Measurements from ENCODE around the gene MGAT4C. TPM values are rescaled to one million over a fixed set of nuclear protein-coding genes. Genes with fewer than 3 reads are reported as not detected.
"Not testable (repeated sequence)": the region's sequence is repeated elsewhere in the genome, so short reads cannot be mapped to it uniquely, and the experiment has no call there.

Gene MGAT4C
- 0.14 and 0.38 TPM in 2 replicates for polyA plus RNA-seq (2014; cell fraction: cytosol; rRNA removed)
- polyA plus RNA-seq (2014; cell fraction: nucleus; rRNA removed), result 0.26 and 0.66 TPM in 2 replicates

DNA sequence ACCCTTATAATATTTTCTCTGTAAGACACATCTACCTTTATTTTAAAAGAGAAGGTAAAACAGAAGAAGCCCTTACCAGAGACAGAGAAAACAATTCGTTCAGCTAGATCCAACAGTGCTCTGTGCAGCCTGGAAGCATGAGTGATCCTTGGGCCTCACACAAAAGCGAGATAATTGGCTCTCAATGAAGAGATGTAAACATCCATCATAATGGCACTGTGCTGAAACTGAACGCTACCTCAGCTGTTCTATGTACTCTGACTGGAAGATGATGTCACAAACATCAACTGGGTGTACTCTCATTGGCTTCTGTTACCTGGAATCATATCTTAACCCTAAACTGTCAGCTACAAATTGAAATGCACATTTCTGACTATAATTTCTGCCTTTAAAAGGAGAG is at the start of gene MGAT4C:
Gene MGAT4C (minus strand): TSS at position 229 of the 400 bp plus-strand sequence.
- peak; percentile 82 for DNase-seq (ENCODE audit: low spot score)

DNA sequence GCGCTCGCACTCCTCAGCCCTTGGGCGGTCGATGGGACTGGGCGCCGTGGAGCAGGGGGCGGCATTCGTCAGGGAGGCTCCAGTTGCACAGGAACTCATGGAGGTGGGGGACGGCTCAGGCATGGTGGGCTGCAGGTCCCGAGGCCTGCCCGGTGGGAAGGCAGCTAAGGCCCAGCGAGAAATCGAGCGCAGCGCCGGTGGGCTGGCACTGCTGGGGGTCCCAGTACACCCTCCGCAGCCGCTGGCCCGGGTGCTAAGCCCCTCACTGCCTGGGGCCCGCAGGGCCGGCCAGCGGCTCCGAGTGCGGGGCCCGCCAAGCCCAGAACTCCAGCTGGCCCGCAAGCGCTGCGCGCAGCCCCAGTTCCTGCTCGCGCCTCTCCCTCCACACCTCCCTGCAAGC is 40.2 kb upstream of the MGAT4C start:
- not testable (repeated sequence) for DNase-seq (ENCODE audit: low spot score)

DNA sequence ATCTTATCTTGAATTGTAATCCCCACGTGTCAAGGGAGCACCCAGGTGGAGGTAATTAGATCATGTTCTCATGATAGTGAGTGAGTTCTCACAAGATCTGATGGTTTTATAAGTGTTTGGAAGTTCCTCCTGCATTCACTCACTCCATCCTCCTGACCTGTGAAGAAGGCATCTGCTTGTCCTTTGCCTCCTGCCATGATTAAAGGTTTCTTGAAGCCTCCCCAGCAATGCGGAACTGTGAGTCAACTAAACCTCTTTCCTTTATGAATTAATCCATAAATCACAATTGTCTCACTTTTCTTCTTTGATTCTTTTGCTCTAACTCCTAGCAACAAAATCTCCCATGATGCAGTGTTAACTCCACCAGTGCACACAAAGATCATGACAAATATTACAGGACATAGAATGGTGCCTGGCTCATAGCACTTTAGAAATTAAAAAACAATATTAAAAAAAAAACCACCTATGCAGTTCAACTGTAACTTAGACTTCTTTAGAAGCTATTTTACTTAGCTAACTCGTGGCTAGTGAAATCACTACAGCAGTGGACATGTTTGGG is 37.6 kb upstream of the MGAT4C start:
- DNase-seq (ENCODE audit: low spot score), result peak; percentile 11

DNA sequence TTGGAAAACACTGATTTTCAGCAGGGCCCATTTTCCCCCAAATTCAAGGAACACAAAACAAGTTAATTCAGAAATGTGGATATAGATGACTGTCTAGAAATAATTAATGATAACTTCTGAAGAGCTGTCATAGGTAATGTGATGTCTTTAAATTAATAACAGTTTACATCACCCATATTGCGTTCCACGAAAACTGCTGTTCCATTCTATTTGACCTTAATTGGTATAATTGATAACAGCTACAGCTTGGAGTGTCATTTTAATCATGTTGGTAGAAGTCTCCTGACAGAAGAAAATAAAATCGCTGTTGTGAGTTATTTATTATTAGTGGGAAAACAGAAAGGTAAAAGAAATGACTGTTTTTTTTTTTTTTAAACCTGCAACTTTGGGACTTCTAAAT is 36.3 kb upstream of the MGAT4C start:
- DNase-seq (ENCODE audit: low spot score), result no peak

DNA sequence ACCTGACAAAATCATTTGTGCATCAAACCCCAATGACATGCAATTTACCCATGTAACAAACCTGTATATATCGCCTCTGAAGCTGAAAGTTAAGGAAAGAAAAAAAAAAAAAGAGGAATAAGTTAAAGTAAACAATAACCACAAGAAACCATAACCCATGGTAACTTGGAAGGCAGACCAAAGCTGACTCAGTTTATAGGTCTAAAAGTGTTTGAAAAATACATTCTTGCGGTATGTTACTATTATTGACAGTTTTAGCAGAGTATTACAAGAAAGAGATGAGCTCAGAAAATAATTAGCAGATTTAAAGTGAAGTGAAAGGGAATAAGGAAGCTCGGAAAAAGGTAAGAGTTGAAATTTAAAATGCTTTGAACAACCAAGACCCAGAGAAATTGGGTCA is 34.4 kb upstream of the MGAT4C start:
- DNase-seq (ENCODE audit: low spot score), result no peak

DNA sequence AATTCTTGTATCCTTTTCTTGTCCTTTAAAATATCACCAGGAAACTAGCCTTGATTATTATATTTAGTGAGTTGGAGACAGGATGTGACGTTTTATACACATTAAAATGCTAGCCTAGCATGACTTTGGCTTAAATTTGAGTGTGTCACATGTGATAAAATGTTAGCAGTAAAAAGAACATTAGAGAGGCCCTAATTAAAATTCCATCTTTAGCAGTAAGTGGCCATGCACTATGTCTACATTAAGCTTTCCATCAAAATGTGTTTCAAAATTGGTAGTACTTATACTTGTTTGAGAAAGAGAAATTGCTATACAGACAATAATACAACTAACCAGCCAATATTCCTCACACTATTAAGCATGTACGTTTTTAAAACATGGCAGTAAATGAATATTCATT is 29.9 kb upstream of the MGAT4C start:
- DNase-seq (ENCODE audit: low spot score), result no peak

DNA sequence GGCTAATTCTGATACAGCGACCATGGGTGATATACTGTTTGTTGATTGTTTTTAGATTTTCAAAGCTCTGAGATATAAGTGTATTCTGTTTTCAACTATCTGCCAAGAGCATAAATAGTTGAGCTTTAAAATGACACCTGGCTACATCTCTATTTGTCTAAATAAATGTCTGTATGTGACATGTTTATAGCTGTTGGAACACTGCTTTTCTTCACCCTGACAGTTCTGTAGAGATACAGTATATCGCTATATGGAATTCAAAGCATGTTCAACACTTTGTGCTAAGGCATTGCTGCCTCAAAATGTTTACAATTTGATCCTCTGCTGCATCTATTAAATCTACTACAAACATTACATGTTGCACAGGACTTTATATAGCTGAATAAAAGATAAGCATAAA is 27.4 kb upstream of the MGAT4C start:
- DNase-seq (ENCODE audit: low spot score), result peak; percentile 43

DNA sequence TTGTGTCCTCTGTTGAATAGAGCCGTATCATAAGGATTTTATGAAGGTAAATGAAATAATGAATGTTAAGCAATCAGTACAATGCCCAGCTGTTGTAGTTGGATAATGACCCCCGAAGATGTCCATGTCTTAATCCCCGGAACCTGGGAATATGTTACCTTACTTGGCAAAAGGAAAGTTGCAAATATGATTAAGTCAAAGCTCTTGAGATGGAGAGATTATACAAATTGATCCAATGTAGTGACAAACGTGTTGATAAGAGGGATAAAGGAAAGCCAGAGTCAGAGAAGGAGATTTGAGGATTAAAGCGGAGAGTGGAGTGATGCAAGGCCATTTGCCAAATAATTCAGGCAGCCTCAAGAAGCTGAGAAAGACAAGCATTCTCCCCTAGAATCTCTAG is 19.2 kb upstream of the MGAT4C start:
- DNase-seq (ENCODE audit: low spot score), result peak; percentile 67

DNA sequence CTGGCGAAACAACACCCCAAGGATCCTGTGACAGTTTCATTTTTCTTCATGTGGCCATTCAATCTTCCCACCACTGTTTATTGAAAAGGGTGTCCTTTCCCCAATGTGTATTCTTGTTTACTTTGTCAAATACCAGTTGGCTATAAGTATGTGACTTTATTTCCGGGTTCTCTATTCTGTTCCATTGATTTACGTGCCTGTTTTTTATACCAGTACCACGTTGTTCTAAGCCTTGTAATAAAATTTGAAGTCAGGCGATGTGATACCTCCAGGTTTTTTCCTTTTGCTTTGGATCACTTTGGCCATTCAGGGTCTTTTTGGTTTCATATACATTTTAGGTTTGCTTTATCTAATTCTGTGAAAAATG is 9.1 kb upstream of the MGAT4C start:
- DNase-seq (ENCODE audit: low spot score), result no peak

DNA sequence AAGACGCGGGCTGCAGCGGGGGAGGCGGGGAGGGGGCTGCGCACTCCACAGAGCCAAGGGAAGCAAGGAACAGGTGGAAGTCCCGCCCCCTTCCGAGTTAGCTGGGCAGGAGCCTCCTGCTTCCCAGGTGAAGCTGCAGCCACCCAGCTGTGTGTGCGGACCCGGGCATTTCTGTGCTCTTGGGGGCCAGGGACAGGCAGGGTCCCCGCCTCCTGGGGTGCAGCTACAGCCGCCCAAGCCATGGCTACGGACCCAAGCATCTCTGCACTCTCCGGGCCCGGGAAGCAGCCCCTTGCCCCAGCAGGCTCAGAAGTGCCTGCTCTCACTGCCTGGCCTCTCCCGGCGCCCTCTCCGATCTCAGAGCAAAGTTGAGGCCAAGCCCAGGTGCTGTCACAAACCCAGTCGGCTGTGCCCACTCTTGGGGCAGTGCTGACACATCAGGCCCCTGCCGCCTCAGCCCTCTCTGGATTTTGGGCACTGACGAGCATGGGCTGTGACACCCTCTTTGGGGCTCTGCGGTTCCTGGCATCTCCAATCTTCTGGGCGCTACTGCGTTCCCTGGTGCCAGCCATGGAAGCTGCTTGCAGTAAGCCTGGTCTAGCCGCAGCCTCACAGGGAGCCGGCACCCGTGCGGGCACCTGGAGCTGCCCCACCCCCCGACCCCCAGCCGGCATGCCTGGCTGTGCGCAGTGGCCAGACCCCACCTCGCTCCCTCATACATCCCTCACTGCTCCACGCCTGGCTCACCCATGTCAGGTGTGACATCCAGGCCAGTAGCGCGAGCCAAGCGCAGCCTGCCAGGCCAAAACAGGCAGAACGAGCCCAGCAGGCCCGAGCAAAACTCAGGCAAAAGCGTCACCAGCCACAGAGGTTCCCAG is 8.5 kb upstream of the MGAT4C start:
- no peak for DNase-seq (ENCODE audit: low spot score)

DNA sequence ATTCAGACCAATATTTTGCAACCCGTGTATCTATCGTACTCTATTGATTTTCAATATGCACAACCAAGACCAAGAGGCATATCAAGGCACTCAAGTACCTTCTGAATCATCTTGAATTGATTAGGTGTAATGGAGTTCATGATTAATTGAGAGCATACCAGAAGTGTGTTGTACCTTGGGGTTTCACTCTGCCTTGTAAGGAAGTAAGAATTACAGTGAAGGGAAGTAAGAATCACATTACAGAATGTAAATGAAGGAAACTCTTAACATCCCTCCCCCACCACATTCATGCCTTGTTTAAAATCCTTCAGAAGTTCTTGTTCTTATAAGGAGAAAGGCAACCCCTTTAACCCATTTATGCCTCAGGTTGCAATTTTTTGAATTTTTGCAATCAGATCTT is 5.4 kb upstream of the MGAT4C start:
- no peak for DNase-seq (ENCODE audit: low spot score)

DNA sequence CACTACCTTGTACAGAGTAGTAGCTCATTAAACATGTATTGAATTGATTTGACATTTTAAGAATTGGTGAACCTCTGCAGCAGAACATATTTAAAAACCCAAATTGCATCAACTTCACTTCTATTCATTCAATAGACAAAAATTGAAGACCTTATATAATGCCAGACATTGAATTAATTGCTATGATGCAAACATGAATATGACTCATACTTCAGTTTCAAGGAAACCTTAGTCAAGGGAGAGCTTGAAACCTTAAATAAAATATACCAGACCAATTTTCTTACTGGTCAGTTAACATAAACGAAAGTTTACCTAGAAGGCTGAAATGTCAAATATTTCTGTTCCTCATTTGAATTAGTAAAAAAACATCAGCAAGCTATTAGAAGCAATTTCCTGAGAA is 5.0 kb upstream of the MGAT4C start:
- DNase-seq (ENCODE audit: low spot score), result no peak

DNA sequence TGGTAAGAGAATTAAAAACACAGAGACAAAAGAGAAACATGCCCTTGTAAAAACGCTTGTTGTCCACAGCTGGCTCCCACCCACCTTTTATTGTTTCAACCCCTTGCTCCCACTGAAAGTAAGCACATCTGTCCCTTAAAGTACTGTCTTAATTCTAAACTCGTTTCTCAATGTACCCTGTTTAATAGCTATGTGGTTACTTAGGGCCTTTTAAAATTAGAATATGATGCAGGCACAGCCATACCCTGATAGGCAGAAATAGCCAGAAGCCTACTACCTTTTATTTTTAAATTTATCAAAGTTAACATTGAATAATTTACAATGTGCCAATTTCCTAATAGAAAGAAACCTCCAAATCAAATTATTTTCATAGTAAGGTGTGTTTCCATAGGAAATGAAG is 4.0 kb upstream of the MGAT4C start:
- no peak for DNase-seq (ENCODE audit: low spot score)

DNA sequence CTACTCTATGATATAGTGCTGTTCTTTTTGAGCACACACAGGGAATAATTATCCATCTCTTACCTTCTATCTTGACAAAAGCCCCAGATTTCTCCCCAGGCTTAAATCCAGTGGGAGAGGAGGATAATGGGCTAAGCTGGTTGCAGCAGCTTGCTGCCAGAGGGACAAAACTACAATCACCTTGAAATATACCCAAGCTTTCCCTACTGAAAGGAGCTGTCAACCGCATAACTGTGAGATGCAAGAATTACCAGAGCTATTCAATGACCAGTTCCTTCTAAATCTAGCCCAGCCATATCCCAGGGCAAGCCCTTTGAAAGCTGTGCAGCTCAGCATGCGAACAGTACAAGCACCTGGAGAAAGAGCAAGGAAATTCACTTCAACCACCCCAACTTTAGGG is 943 bp upstream of the MGAT4C start:
- DNase-seq (ENCODE audit: low spot score), result no peak

DNA sequence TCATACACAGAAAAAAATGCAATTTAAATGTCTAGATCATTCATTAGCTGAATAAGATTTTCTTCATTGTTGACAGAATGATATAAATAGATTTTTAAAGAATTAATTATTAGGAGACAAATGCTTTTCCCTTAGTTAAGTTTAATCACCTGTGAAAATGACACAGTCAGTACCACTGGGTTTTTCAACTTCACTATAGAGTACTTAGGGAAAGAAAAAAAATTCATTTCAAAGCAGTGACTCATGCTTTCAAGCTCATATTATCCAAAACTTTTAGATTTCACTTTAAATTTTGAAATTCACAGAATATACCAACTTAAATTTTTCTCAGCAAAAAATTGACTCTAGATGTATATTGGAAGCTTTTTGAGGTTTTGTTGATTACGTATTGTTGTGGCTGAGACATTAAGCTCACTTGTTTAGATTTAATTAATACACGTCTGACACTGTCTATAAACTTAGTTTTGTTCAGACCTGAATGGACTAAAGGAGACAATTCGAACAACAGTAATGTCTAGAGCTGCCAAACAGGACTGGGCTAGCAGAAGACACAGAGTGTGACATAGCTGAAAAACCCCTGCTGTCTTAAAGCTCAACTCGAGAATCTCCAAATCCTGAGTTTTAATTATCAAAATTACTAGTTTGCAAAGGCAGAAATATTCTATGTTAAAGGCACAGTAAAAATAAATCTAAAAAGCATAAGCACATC is 1.6 kb downstream of the MGAT4C start:
- DNase-seq (ENCODE audit: low spot score), result no peak

DNA sequence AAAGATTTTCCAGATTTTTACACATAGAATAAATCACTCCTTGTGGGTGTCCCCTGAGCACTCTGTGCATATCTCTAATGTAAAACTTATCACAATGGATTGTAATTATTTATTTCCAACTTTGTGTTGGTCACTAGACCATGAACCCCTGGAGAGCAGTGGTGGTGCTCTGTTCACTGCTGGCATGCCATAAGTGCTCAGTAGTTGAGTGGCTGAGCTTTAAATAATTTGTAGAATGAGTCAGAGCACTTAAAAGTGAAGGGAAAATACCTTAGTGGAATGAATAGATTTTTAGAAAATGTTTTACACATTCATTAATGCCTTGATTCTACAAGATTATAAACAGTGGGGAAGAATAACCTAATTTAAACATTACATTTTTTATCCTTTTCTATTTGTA is 6.3 kb downstream of the MGAT4C start:
- no peak for DNase-seq (ENCODE audit: low spot score)

DNA sequence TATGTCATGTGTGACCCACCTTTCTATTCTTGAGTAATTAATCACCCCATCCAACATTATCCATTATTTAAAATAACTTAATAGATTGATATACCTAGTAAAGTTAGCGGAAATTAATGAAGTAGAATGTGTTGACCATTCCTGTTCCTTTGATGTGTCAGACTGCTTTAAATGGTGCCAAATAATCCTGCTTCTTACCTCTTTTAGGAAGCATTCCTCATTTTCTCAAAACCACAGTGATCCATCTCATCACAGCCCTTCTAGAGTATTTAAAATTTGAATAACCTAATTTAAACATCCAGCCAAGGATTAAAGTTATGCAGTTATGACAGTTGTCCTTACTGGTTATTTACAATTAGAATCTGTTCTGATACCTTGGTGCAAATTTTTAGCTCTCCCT is 6.9 kb downstream of the MGAT4C start:
- DNase-seq (ENCODE audit: low spot score), result no peak

DNA sequence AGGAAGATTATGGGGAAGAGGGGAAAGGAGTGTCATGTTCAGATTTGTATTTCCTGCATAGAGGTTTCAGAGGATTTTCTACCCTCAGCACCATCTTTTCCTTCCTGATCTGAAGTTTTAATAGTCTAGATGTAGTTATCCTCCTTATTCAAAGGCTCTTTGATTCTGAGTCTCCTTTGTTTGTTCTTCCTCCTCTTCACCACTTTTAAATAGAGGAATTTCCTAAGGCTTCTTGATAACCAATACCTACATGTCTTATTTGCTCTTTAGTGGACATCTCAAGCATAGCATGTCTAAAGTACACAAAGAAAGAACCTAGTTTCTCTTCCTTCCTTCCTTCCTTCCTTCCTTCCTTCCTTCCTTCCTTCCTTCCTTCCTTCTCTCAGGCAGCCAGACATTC is 8.3 kb downstream of the MGAT4C start:
- DNase-seq (ENCODE audit: low spot score), result no peak

DNA sequence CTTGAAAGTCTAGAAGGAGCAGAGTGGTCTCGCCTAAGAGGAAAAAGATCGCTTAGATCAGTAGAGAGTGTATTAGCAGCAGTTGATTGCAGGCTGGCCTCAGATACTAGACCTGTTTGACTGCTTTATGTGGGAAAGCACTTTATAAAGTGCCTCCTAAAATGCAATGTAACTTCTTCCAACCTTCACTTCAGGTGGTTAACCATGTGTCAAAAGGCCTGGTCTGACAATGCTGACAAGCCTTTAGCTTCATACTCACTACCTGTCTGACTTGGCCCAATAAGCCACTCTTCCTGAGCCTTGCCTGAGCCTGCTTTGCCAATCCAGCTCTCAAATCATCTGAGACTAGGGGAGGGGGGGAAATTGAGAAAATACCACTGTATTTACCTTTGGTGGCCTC is 14.6 kb downstream of the MGAT4C start:
- DNase-seq (ENCODE audit: low spot score), result no peak

DNA sequence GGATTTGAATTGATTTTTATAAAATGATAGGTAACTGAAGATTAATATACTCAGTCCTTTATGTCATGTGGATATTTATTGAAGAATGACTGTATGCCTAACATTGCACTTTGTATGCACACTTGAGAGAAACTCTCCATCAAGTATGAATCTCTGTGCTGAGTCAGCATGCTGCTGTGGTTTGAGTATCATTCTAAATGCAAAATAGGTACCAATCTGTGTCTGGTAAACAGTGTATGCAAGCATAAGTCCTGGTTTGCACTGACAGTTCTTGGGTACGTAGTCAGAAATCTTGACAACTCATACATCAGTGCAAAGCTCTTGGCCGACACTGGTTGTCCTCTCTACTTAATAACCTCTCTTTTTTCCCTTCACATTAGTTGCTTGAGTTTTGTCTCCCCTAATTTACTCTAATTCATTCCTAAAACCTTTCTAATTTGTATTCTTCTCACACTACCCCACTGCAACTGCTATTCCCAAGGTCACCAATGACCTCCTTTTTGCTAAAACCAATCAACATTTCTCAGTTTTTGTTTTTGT is 21.8 kb downstream of the MGAT4C start:
- DNase-seq (ENCODE audit: low spot score), result no peak

DNA sequence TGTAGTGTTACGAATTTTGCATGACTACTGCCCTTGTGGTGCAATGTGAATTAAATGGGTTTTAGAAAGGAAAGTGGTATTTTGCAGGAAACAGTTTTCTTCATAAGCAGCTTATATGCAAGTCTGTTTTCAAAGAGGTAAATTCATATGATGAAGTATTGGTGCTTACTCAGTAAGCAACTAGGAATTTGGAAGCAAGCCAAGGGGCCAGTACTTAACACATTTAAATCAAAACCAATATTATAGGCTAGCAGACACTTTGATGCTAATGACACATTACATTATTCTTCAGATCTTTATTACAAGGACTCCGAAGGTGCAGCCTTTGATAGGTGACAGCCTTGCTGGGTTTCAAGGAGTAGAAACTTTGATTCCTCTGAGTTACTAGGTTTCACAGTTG is 23.1 kb downstream of the MGAT4C start:
- DNase-seq (ENCODE audit: low spot score), result no peak

DNA sequence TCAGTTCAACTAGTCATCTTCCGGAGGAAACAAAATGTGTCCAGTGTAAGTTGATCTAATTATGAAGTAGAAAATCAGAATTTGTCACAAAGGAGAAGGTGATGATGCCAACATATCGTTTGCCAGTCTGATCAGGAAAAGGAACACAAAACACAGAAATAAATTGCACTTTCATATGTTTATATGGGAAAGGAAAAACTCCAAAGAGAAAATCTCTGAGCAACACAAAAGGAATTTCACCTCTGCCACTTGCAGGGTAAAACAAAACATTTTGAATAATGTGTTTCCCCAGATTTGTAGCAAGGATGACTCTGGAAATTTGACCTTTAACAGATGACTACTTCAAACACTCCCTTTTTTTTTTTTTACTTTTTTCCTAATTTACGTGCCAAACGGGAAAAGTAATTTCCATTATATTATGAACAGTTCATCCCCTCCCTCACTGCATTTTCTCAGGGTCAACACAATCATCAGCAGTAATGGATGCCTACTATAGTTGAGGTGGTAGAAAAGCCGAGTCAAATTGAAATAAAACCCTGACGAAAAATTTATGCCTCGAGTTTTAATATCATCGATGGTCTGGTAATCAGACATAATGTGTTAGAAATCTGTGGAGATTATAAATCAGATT is 25.6 kb downstream of the MGAT4C start:
- no peak for DNase-seq (ENCODE audit: low spot score)

Data from SK-N-DZ (cell line).